ENCODE measurements around the gene ADCY10.

Gene ADCY10

GRCh38 chr1:167763525-167764220 lies 150.3 kb downstream of the ADCY10 start:
- no peak overlapping the region for H3K18ac ChIP-seq (ENCODE audit: low read length)
- H4K8ac ChIP-seq (ENCODE audit: low read depth, low read length): no peak overlapping the region
- H3K56ac ChIP-seq (ENCODE audit: low read length): no peak overlapping the region
- no peak overlapping the region for H3K9ac ChIP-seq (ENCODE audit: low read length)
- no peak overlapping the region for H3K4me2 ChIP-seq (ENCODE audit: low read length)
- WGBS (ENCODE audit: extremely low coverage, insufficient coverage, low lambda C conversion rate): no CpG with 5 or more reads among the region's 5 CpGs
- peaks cover 3% of the 10 kb centered on the region for H3K36me3 ChIP-seq (ENCODE audit: control insufficient read depth, insufficient read depth, low read length)
- no peak overlapping the region for H3K4me3 ChIP-seq (ENCODE audit: low read length)
- peaks cover 17% of the 10 kb centered on the region for H3K4me1 ChIP-seq (ENCODE audit: control insufficient read depth, low read depth, low read length)
- no peak overlapping the region for H2AK5ac ChIP-seq (ENCODE audit: low read length)
- no peak overlapping the region for H2BK5ac ChIP-seq (ENCODE audit: low read length)
- no peak overlapping the region for H3K27ac ChIP-seq (ENCODE audit: low read depth, low read length)
- no peak overlapping the region for H3K4ac ChIP-seq (ENCODE audit: low read depth, low read length)
- H3K79me2 ChIP-seq (ENCODE audit: control insufficient read depth, insufficient read depth, low read length): peaks cover 38% of the 10 kb centered on the region
- no peaks in the 10 kb centered on the region for H3K27me3 ChIP-seq (ENCODE audit: insufficient read depth, low read length, poor library complexity)
- no peak overlapping the region for H3K23ac ChIP-seq (ENCODE audit: low read length)
- H2BK15ac ChIP-seq (replicated peaks; ENCODE audit: low read depth): no peak overlapping the region
- no peak overlapping the region for H2BK120ac ChIP-seq (ENCODE audit: low read depth, low read length)
- no peak overlapping the region for H4K5ac ChIP-seq (ENCODE audit: low read length)
- H3K79me1 ChIP-seq (ENCODE audit: low read length): peaks cover 40% of the 10 kb centered on the region
- no peak for DNase-seq

- no peak overlapping the region for H4K5ac ChIP-seq (ENCODE audit: low read length)
- peaks cover 42% of the 10 kb centered on the region for H3K79me2 ChIP-seq (ENCODE audit: control insufficient read depth, insufficient read depth, low read length)
- no peak overlapping the region for H2BK5ac ChIP-seq (ENCODE audit: low read length)
- no peak for DNase-seq
- no peak overlapping the region for H2BK120ac ChIP-seq (ENCODE audit: low read depth, low read length)
- H3K18ac ChIP-seq (ENCODE audit: low read length): no peak overlapping the region
- no peak overlapping the region for H2AK5ac ChIP-seq (ENCODE audit: low read length)
- H4K8ac ChIP-seq (ENCODE audit: low read depth, low read length): no peak overlapping the region
- peaks cover 17% of the 10 kb centered on the region for H3K4me1 ChIP-seq (ENCODE audit: control insufficient read depth, low read depth, low read length)
- H3K23ac ChIP-seq (ENCODE audit: low read length): no peak overlapping the region
- H3K79me1 ChIP-seq (ENCODE audit: low read length): peaks cover 33% of the 10 kb centered on the region
- no CpG with 5 or more reads among the region's 8 CpGs for WGBS (ENCODE audit: extremely low coverage, insufficient coverage, low lambda C conversion rate)
- no peak overlapping the region for H3K4me3 ChIP-seq (ENCODE audit: low read length)
- H3K27ac ChIP-seq (ENCODE audit: low read depth, low read length): no peak overlapping the region
- H3K4ac ChIP-seq (ENCODE audit: low read depth, low read length): no peak overlapping the region
- no peaks in the 10 kb centered on the region for H3K27me3 ChIP-seq (ENCODE audit: insufficient read depth, low read length, poor library complexity)
- H3K9ac ChIP-seq (ENCODE audit: low read length): no peak overlapping the region
- H3K56ac ChIP-seq (ENCODE audit: low read length): no peak overlapping the region
- H3K4me2 ChIP-seq (ENCODE audit: low read length): no peak overlapping the region
- no peak overlapping the region for H2BK15ac ChIP-seq (replicated peaks; ENCODE audit: low read depth)
- H3K36me3 ChIP-seq (ENCODE audit: control insufficient read depth, insufficient read depth, low read length): peaks cover 1% of the 10 kb centered on the region
Observed at GRCh38 chr1:167762061-167762746, 151.7 kb downstream of the ADCY10 start.

GRCh38 chr1:167761400-167761799 lies 152.5 kb downstream of the ADCY10 start:
- Histone ChIP-seq H3K27ac (ENCODE audit: low read depth, low read length) (no peak overlapping the region), H4K5ac (ENCODE audit: low read length) (no peak overlapping the region), H3K79me2 (ENCODE audit: control insufficient read depth, insufficient read depth, low read length) (peaks cover 46% of the 10 kb centered on the region), H3K23ac (ENCODE audit: low read length) (no peak overlapping the region), H3K79me1 (ENCODE audit: low read length) (peaks cover 31% of the 10 kb centered on the region), H2AK5ac (ENCODE audit: low read length) (no peak overlapping the region), H3K4ac (ENCODE audit: low read depth, low read length) (no peak overlapping the region), H3K4me1 (ENCODE audit: control insufficient read depth, low read depth, low read length) (peaks cover 16% of the 10 kb centered on the region), H4K8ac (ENCODE audit: low read depth, low read length) (no peak overlapping the region), H3K4me3 (ENCODE audit: low read length) (no peak overlapping the region), H2BK15ac (replicated peaks; ENCODE audit: low read depth) (no peak overlapping the region), H3K56ac (ENCODE audit: low read length) (peak overlapping the region; percentile 15), H3K9ac (ENCODE audit: low read length) (no peak overlapping the region), H2BK120ac (ENCODE audit: low read depth, low read length) (no peak overlapping the region), H3K27me3 (ENCODE audit: insufficient read depth, low read length, poor library complexity) (no peaks in the 10 kb centered on the region), H3K36me3 (ENCODE audit: control insufficient read depth, insufficient read depth, low read length) (peaks cover 1% of the 10 kb centered on the region), H3K18ac (ENCODE audit: low read length) (no peak overlapping the region), H3K4me2 (ENCODE audit: low read length) (no peak overlapping the region), H2BK5ac (ENCODE audit: low read length) (no peak overlapping the region)
- no peak for DNase-seq
- WGBS (ENCODE audit: extremely low coverage, insufficient coverage, low lambda C conversion rate): no CpG with 5 or more reads among the region's 2 CpGs
